H9 (cell line): ENCODE measurements around the gene PLXNA4. TPM values are rescaled to one million over a fixed set of nuclear protein-coding genes. Genes with fewer than 3 reads are reported as not detected.
A peak's percentile ranks its signal among the peaks of the same experiment; 100 is the strongest.

Experiments used
- DNase-seq: peaks from one replicate; pipeline ENCODE4 v3.0.0-alpha.2; 2017
- H2AFZ ChIP-seq: one replicate; pipeline ENCODE4 v1.6.1; 2013; ENCODE audit warnings: mild to moderate bottlenecking, low read length, control low read depth, moderate library complexity
- H2AK5ac ChIP-seq: 2 replicates; pipeline ENCODE4 v1.6.1; 2013; ENCODE audit warnings: low read length, control low read depth, mixed read lengths; ENCODE audit not compliant: insufficient read length
- H2BK120ac ChIP-seq: one replicate; pipeline ENCODE4 v1.6.1; 2013; ENCODE audit warnings: low read depth, mild to moderate bottlenecking, low read length, control low read depth, inconsistent platforms; ENCODE audit not compliant: poor library complexity, severe bottlenecking
- H2BK12ac ChIP-seq: 2 replicates; pipeline ENCODE4 v1.6.1; 2013; ENCODE audit warnings: low read length, control low read depth, mixed read lengths, low read depth; ENCODE audit not compliant: insufficient read length
- H2BK15ac ChIP-seq: 2 replicates; pipeline ENCODE4 v1.6.1; 2013; ENCODE audit warnings: low read depth, low read length, control low read depth
- H2BK20ac ChIP-seq: one replicate; pipeline ENCODE4 v1.6.1; 2013; ENCODE audit warnings: low read depth, mild to moderate bottlenecking, low read length, control low read depth, inconsistent platforms; ENCODE audit not compliant: poor library complexity, severe bottlenecking
- H2BK5ac ChIP-seq: 2 replicates; pipeline ENCODE4 v1.6.1; 2013; ENCODE audit warnings: low read length, control low read depth, mixed read lengths; ENCODE audit not compliant: insufficient read length
- H3K14ac ChIP-seq: 2 replicates; pipeline ENCODE4 v1.6.1; 2013; ENCODE audit warnings: low read length, control low read depth; ENCODE audit not compliant: insufficient read depth
- H3K18ac ChIP-seq: 2 replicates; pipeline ENCODE4 v1.6.1; 2013; ENCODE audit warnings: low read depth, mild to moderate bottlenecking, mixed read lengths, low read length, control low read depth; ENCODE audit not compliant: insufficient read length
- H3K23ac ChIP-seq: 2 replicates; pipeline ENCODE4 v1.6.1; 2013; ENCODE audit warnings: low read length, control low read depth, mixed read lengths, low read depth; ENCODE audit not compliant: insufficient read length
- H3K23me2 ChIP-seq: 2 replicates; pipeline ENCODE4 v1.6.1; 2013; ENCODE audit warnings: low read depth, mild to moderate bottlenecking, mixed read lengths, low read length, control low read depth; ENCODE audit not compliant: insufficient read length, poor library complexity, severe bottlenecking
- H3K27ac ChIP-seq: 2 replicates; pipeline ENCODE4 v1.5.1; 2013; ENCODE audit warnings: low read length, control low read depth, mixed read lengths, low read depth; ENCODE audit not compliant: insufficient read length
- H3K27me3 ChIP-seq: 2 replicates; pipeline ENCODE4 v1.6.1; 2013; ENCODE audit warnings: low read length, control low read depth, inconsistent platforms; ENCODE audit not compliant: insufficient read depth
- H3K4ac ChIP-seq: 2 replicates; pipeline ENCODE4 v1.6.1; 2013; ENCODE audit warnings: low read depth, mild to moderate bottlenecking, control low read depth, inconsistent platforms, low read length, moderate library complexity
- H3K4me1 ChIP-seq: 2 replicates; pipeline ENCODE4 v1.6.1; 2013; ENCODE audit warnings: low read length, control low read depth, inconsistent platforms; ENCODE audit not compliant: insufficient read depth
- H3K4me2 ChIP-seq: 2 replicates; pipeline ENCODE4 v1.6.1; 2013; ENCODE audit warnings: low read length, control low read depth, mixed read lengths; ENCODE audit not compliant: insufficient read length, insufficient read depth
- H3K56ac ChIP-seq: 2 replicates; pipeline ENCODE4 v1.6.1; 2013; ENCODE audit warnings: low read depth, mild to moderate bottlenecking, mixed read lengths, low read length, control low read depth; ENCODE audit not compliant: insufficient read length
- H3K79me1 ChIP-seq: 2 replicates; pipeline ENCODE4 v1.6.1; 2013; ENCODE audit warnings: low read depth, mild to moderate bottlenecking, moderate library complexity, low read length, control low read depth, inconsistent platforms; ENCODE audit not compliant: insufficient read depth, poor library complexity, severe bottlenecking
- H3K79me2 ChIP-seq: 2 replicates; pipeline ENCODE4 v1.6.1; 2013; ENCODE audit warnings: low read length, control low read depth, inconsistent platforms; ENCODE audit not compliant: insufficient read depth
- H3K9ac ChIP-seq: 2 replicates; pipeline ENCODE4 v1.6.1; 2013; ENCODE audit warnings: low read length, control low read depth, mixed read lengths; ENCODE audit not compliant: insufficient read length; ENCODE audit errors: extremely low read depth
- H3K9me3 ChIP-seq: one replicate; pipeline ENCODE4 v1.6.1; 2013; ENCODE audit warnings: low read depth, low read length, inconsistent platforms; ENCODE audit not compliant: control insufficient read depth
- H3T11ph ChIP-seq: one replicate; pipeline ENCODE4 v1.6.1; 2013; ENCODE audit warnings: mild to moderate bottlenecking, low read length, control low read depth, inconsistent platforms
- H4K20me1 ChIP-seq: one replicate; pipeline ENCODE4 v1.6.1; 2013; ENCODE audit not compliant: control insufficient read depth, insufficient read length, insufficient read depth
- H4K5ac ChIP-seq: 2 replicates; pipeline ENCODE4 v1.6.1; 2013; ENCODE audit warnings: low read depth, mild to moderate bottlenecking, mixed read lengths, low read length, control low read depth; ENCODE audit not compliant: insufficient read length
- H4K8ac ChIP-seq: replicated peaks from 2 replicates; pipeline ENCODE4 v1.6.1; 2013; ENCODE audit warnings: low read length, control low read depth, mixed read lengths, low read depth; ENCODE audit not compliant: insufficient read length
- H4K91ac ChIP-seq: 2 replicates; pipeline ENCODE4 v1.6.1; 2013; ENCODE audit warnings: low read depth, mild to moderate bottlenecking, moderate library complexity, mixed read lengths, low read length, control low read depth; ENCODE audit not compliant: insufficient read length
- H3K27ac Mint-ChIP-seq, 3 experiments: 2 replicates in 2 of 3; 3 replicates in 1 of 3; pipeline ENCODE4 v1.8.0; 2020 to 2021; ENCODE audit warnings: mixed read lengths in 3 of 3, mild to moderate bottlenecking in 1 of 3, moderate library complexity in 1 of 3
- H3K27me3 Mint-ChIP-seq: 2 replicates; pipeline ENCODE4 v1.8.0; 2021; ENCODE audit warnings: low read depth, mild to moderate bottlenecking, moderate library complexity, mixed read lengths
- H3K36me3 Mint-ChIP-seq, 3 experiments: 2 replicates in 2 of 3; 3 replicates in 1 of 3; pipeline ENCODE4 v1.8.0; 2020 to 2021; ENCODE audit warnings: low read depth in 3 of 3, mixed read lengths in 3 of 3; ENCODE audit not compliant: insufficient read depth in 1 of 3
- H3K4me1 Mint-ChIP-seq, 2 experiments: 2 replicates each; pipeline ENCODE4 v1.8.0; 2020; ENCODE audit warnings: mixed read lengths in 2 of 2
- H3K4me3 Mint-ChIP-seq, 2 experiments: 2 replicates in 1 of 2; 3 replicates in 1 of 2; pipeline ENCODE4 v1.8.0; 2020 to 2021; ENCODE audit warnings: mild to moderate bottlenecking in 2 of 2, mixed read lengths in 2 of 2, moderate library complexity in 1 of 2
- H3K9me3 Mint-ChIP-seq, 2 experiments: 2 replicates in 1 of 2; 3 replicates in 1 of 2; pipeline ENCODE4 v1.8.0; 2020; ENCODE audit warnings: mild to moderate bottlenecking in 2 of 2, mixed read lengths in 2 of 2, moderate library complexity in 1 of 2
- CTCF ChIP-seq: fragments of 200-600 bp; sonication (generic); conservative IDR thresholded peaks from 3 replicates; pipeline ENCODE4 v1.8.0; 2021; ENCODE audit warnings: antibody characterized with exemption, mild to moderate bottlenecking
- WGBS: extraction: QIAGEN DNeasy Blood & Tissue Kit; methylation state at CpG from one replicate; pipeline ENCODE4 v1.1.7; 2013; ENCODE audit warnings: missing lambda C conversion rate, low lambda C conversion rate, mixed read lengths; ENCODE audit not compliant: insufficient read length; ENCODE audit errors: extremely low coverage; 5-methylcytosine and 5-hydroxymethylcytosine counted together
- total RNA-seq: library from RNA; stranded (reverse); gene quantifications from 2 replicates; pipeline ENCODE4 v1.2.1, GENCODE V29; 2021

PLXNA4 gene
- total RNA-seq, 1 experiment from 2014 or later: 0.35 TPM

GRCh38 chr7:132073920-132074589 lies 502.2 kb downstream of the PLXNA4 start:
- WGBS: no CpG with 5 or more reads among the region's 15 CpGs
- Histone ChIP-seq H4K8ac (no peak overlapping the region), H4K20me1 (no peaks in the 10 kb centered on the region), H3K4me2 (no peak overlapping the region), H2BK120ac (no peak overlapping the region), H2AK5ac (no peak overlapping the region), H3K79me2 (no peaks in the 10 kb centered on the region), H3K56ac (no peak overlapping the region), H3K4ac (no peak overlapping the region), H3K9me3 (no peaks in the 10 kb centered on the region), H3K14ac (no peak overlapping the region), H2BK20ac (no peak overlapping the region), H3T11ph (no peak overlapping the region), H3K4me1 (no peaks in the 10 kb centered on the region), H2BK15ac (no peak overlapping the region), H3K79me1 (no peaks in the 10 kb centered on the region), H4K5ac (no peak overlapping the region), H3K18ac (no peak overlapping the region), H3K23me2 (no peaks in the 10 kb centered on the region), H3K23ac (no peak overlapping the region), H4K91ac (no peak overlapping the region), H3K27ac (no peak overlapping the region), H2BK5ac (no peak overlapping the region), H2BK12ac (no peak overlapping the region), H3K27me3 (no peaks in the 10 kb centered on the region), H2AFZ (no peak overlapping the region), H3K9ac (no peak overlapping the region)
- H3K4me1 Mint-ChIP-seq: peaks cover 11 to 14% of the 10 kb centered on the region in 2 experiments
- peak overlapping the region in 1 of 2 experiments; percentile 2; a peak in 1 of 5 replicates for H3K4me3 Mint-ChIP-seq
- TF ChIP-seq CTCF: no peak
- H3K36me3 Mint-ChIP-seq: no peaks in the 10 kb centered on the region
- H3K9me3 Mint-ChIP-seq: peaks cover 4 to 6% of the 10 kb centered on the region in 2 experiments; a peak in 2 of 5 replicates
- no peak overlapping the region for H3K27ac Mint-ChIP-seq
- peaks cover 14% of the 10 kb centered on the region for H3K27me3 Mint-ChIP-seq
- DNase-seq: no peak
